LNCAP (cell line): Measurements from ENCODE around the gene NEDD4.

Experiments
- TF ChIP-seq, protein P1 (sequence below): fragments of 450-650 bp; IDR thresholded peaks from 2 replicates; pipeline ENCODE4 v1.5.1; 2017; ENCODE audit warnings: mild to moderate bottlenecking

The NEDD4 gene

DNA sequence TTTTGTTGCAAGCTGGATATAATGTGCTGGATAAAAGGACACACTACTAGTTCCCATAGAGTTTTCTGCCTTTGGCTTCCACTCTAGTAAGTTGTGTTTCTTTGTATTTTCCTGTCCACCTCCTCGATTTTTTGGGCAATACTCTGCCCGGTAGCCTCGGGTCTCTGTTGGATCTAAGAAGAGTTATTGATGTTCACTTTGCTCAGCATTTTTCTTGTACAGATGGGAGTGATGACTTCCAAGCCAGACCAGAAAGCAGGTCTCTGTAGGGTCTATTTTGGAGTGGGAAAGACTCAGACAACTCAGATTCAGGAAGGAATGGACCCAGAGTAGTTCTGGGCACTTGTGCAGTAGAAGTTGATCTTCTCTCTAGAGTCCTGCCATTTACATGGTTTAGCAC is 214.5 kb downstream of the NEDD4 start:
- TF ChIP-seq, protein P1, sequence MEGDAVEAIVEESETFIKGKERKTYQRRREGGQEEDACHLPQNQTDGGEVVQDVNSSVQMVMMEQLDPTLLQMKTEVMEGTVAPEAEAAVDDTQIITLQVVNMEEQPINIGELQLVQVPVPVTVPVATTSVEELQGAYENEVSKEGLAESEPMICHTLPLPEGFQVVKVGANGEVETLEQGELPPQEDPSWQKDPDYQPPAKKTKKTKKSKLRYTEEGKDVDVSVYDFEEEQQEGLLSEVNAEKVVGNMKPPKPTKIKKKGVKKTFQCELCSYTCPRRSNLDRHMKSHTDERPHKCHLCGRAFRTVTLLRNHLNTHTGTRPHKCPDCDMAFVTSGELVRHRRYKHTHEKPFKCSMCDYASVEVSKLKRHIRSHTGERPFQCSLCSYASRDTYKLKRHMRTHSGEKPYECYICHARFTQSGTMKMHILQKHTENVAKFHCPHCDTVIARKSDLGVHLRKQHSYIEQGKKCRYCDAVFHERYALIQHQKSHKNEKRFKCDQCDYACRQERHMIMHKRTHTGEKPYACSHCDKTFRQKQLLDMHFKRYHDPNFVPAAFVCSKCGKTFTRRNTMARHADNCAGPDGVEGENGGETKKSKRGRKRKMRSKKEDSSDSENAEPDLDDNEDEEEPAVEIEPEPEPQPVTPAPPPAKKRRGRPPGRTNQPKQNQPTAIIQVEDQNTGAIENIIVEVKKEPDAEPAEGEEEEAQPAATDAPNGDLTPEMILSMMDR, result no peak
